ENCODE measurements around the gene ARHGAP20. TPM values are rescaled to one million over a fixed set of nuclear protein-coding genes. Genes with fewer than 3 reads are reported as not detected.

Gene ARHGAP20, protein sequence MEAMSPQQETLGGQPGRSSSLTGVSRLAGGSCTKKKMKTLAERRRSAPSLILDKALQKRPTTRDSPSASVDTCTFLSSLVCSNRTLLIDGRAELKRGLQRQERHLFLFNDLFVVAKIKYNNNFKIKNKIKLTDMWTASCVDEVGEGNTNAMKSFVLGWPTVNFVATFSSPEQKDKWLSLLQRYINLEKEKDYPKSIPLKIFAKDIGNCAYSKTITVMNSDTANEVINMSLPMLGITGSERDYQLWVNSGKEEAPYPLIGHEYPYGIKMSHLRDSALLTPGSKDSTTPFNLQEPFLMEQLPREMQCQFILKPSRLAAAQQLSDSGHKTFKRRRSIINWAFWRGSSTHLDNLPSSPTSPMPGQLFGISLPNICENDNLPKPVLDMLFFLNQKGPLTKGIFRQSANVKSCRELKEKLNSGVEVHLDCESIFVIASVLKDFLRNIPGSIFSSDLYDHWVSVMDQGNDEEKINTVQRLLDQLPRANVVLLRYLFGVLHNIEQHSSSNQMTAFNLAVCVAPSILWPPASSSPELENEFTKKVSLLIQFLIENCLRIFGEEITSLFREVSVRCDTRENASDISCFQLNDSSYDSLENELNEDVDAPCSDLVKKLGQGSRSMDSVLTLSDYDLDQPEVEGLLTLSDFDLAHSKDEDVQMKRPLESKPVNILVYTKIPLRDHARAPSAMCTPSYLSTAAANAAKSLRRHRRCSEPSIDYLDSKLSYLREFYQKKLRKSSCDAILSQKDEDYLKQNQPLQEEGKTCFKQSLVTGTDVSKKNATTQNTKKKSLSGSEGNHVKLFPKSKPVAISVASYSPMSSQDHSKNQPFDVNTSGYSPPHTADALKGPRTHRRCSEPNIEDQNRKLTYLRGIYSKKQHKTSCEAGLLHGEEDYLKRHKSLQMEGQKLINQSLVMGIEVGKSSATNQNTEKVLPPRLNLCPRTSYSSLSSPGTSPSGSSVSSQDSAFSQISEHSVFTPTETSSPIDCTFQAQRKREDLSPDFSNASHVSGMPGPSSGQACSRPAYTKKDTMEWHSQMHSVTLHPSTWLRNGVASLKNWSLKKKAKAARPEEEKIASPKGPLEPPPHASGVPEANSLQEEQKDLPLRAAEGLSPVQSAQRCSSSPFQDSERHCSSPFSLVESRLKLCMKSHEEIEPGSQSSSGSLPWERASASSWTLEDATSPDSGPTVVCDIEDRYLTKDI
- under 1 TPM in 1 of 2 donors, not detected in 1; 0.05 TPM for total RNA-seq

DNA sequence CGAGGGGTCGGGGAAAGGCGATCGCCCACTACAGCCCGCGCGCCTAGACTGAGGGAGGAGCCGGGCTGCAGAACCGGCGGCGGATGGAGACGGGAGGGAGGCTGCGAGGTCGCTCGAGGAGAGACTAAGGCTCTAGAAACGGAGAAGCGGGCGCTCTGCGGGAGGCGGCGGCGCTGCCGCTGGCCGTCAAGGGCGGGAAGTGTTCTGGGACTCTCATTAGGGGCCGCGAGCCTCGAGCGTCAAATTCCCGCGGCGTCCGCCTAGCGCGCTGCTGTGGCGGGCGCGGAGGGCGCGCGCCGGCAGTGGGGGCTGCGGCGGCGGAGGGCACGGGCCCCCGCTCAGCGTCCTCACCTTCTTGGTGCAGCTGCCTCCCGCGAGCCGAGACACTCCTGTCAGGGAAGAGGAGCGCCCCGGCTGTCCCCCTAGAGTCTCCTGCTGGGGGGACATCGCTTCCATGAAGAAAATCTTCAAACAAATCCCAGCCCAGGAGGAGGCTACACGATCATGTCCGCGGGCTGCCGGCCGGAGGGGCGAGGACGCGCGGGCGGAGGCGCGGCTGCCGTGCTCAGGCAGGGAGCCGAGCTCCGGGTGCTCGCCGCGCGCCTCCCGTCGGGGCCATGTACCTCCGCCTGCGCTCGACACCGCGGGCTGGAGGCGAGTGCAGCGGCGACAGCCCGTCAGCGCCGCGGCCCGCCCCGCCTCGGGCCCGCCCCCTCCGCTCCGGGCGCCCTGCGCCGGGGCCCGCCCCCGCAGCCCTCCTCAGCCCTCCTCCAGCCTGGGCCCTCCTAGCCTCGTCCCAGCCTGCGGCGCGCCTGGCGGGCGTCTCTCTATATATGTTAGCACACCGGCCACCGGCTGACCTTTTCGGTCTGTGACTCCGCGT lies at the start of gene ARHGAP20:
ARHGAP20 (minus strand) TSS at position 662 of the 883 bp plus-strand sequence; CDS start at position 456, 206 bp downstream.
- H3K36me3 Mint-ChIP-seq, result peaks cover 12% of the 10 kb centered on the region
- peaks cover 11 to 14% of the 10 kb centered on the region in 2 donors for H3K4me1 Mint-ChIP-seq (ENCODE audit: low read depth in 2 of 2)
- DNase-seq (ENCODE audit: low spot score), result no peak
- H3K27me3 Mint-ChIP-seq, result peaks cover 41 to 67% of the 10 kb centered on the region in 2 donors
- peak within 1 kb of the TSS; percentile 54 for H3K4me3 Mint-ChIP-seq
- ATAC-seq, result peak; percentile 90 to 91
- H3K9me3 Mint-ChIP-seq, result no peaks in the 10 kb centered on the region
- no peak within 1 kb of the TSS for H3K27ac Mint-ChIP-seq

- Mint-ChIP-seq H3K9me3 (no peaks in the 10 kb centered on the region), H3K4me1 (ENCODE audit: low read depth in 2 of 2) (no peaks in the 10 kb centered on the region), H3K4me3 (no peak overlapping the region), H3K27me3 (peaks cover 0 to 7% of the 10 kb centered on the region in 2 donors), H3K27ac (no peak overlapping the region), H3K36me3 (no peaks in the 10 kb centered on the region)
- ATAC-seq (no peak), DNase-seq (ENCODE audit: low spot score) (no peak)
These were observed 49.8 kb upstream of the ARHGAP20 start for GRCh38 chr11:110761991-110762390.

GRCh38 chr11:110761131-110761530 lies 48.9 kb upstream of the ARHGAP20 start:
- Mint-ChIP-seq H3K27ac (no peak overlapping the region), H3K9me3 (no peaks in the 10 kb centered on the region), H3K36me3 (no peaks in the 10 kb centered on the region), H3K4me1 (ENCODE audit: low read depth in 2 of 2) (no peaks in the 10 kb centered on the region), H3K4me3 (no peak overlapping the region), H3K27me3 (peaks cover 0 to 7% of the 10 kb centered on the region in 2 donors)
- DNase-seq (ENCODE audit: low spot score) (no peak), ATAC-seq (no peak)

DNA sequence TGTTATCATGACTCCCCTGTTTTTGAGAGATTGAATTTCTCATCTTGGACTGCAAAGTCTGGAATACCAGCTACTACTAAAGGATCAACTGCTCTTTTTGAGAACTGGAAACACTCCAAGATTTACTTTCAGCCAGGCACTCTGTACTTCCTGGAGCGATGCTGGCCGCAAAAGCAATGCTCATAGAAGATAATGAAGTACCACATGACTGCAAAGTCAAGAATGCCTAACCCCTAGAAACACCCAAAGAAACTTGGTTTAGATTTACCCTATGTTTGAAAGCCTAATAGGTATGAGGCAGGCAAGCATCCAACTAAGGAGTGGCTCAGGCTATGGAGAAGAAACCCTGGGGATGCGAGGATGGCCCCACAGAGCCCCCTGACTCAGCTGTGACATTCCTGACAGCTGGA lies 47.7 kb upstream of the ARHGAP20 start:
- ATAC-seq, result no peak
- no peaks in the 10 kb centered on the region for H3K36me3 Mint-ChIP-seq
- peaks cover 0 to 7% of the 10 kb centered on the region in 2 donors for H3K27me3 Mint-ChIP-seq
- no peak overlapping the region for H3K4me3 Mint-ChIP-seq
- no peaks in the 10 kb centered on the region for H3K4me1 Mint-ChIP-seq (ENCODE audit: low read depth in 2 of 2)
- H3K9me3 Mint-ChIP-seq, result no peaks in the 10 kb centered on the region
- no peak overlapping the region for H3K27ac Mint-ChIP-seq
- DNase-seq (ENCODE audit: low spot score), result no peak

GRCh38 chr11:110757962-110758755 lies 45.9 kb upstream of the ARHGAP20 start:
- Mint-ChIP-seq H3K27ac (no peak overlapping the region), H3K9me3 (peaks cover 4% of the 10 kb centered on the region), H3K36me3 (peaks cover 3% of the 10 kb centered on the region), H3K4me1 (ENCODE audit: low read depth in 2 of 2) (no peaks in the 10 kb centered on the region), H3K27me3 (peaks cover 0 to 7% of the 10 kb centered on the region in 2 donors), H3K4me3 (no peak overlapping the region)
- DNase-seq (ENCODE audit: low spot score) (no peak), ATAC-seq (no peak)

GRCh38 chr11:110757066-110757465 lies 44.8 kb upstream of the ARHGAP20 start:
- H3K27me3 Mint-ChIP-seq, result peaks cover 0 to 7% of the 10 kb centered on the region in 2 donors
- peaks cover 11% of the 10 kb centered on the region for H3K36me3 Mint-ChIP-seq
- DNase-seq (ENCODE audit: low spot score) (no peak), ATAC-seq (no peak)
- no peaks in the 10 kb centered on the region for H3K4me1 Mint-ChIP-seq (ENCODE audit: low read depth in 2 of 2)
- no peak overlapping the region for H3K4me3 Mint-ChIP-seq
- no peak overlapping the region for H3K27ac Mint-ChIP-seq
- peaks cover 11% of the 10 kb centered on the region for H3K9me3 Mint-ChIP-seq

GRCh38 chr11:110755941-110756340 lies 43.7 kb upstream of the ARHGAP20 start:
- peaks cover 15% of the 10 kb centered on the region for H3K36me3 Mint-ChIP-seq
- H3K4me3 Mint-ChIP-seq, result no peak overlapping the region
- H3K9me3 Mint-ChIP-seq, result peaks cover 17% of the 10 kb centered on the region
- ATAC-seq, result no peak
- DNase-seq (ENCODE audit: low spot score), result no peak
- no peaks in the 10 kb centered on the region for H3K4me1 Mint-ChIP-seq (ENCODE audit: low read depth in 2 of 2)
- peaks cover 0 to 7% of the 10 kb centered on the region in 2 donors for H3K27me3 Mint-ChIP-seq
- no peak overlapping the region for H3K27ac Mint-ChIP-seq

DNA sequence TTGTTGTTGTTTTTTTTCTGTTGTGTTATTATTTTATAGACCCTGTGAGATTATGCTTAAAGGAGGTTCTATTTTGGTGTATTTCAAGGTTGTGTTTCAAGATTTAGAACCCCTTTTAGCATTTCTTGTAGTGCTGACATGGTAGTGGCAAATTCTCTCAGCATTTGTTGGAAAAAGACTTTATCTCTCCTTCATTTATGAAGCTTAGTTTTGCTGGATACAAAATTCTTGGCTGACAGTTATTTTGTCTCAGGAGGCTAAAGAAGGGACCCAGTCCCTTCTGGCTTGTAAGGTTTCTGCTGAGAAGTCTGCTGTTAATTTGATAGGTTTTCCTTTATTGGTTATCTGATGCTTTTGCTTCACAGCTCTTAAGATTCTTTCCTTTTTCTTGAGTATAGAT lies 40.7 kb upstream of the ARHGAP20 start:
- H3K27ac Mint-ChIP-seq, result no peak overlapping the region
- H3K4me1 Mint-ChIP-seq (ENCODE audit: low read depth in 2 of 2), result no peaks in the 10 kb centered on the region
- DNase-seq (ENCODE audit: low spot score) (no peak), ATAC-seq (no peak)
- H3K27me3 Mint-ChIP-seq, result peaks cover 0 to 5% of the 10 kb centered on the region in 2 donors
- peaks cover 15% of the 10 kb centered on the region for H3K36me3 Mint-ChIP-seq
- no peak overlapping the region for H3K4me3 Mint-ChIP-seq
- peaks cover 21% of the 10 kb centered on the region for H3K9me3 Mint-ChIP-seq

GRCh38 chr11:110750100-110750499 lies 37.9 kb upstream of the ARHGAP20 start:
- Mint-ChIP-seq H3K4me1 (ENCODE audit: low read depth in 2 of 2) (no peaks in the 10 kb centered on the region), H3K27ac (no peak overlapping the region), H3K27me3 (no peaks in the 10 kb centered on the region), H3K9me3 (peaks cover 21% of the 10 kb centered on the region), H3K36me3 (peaks cover 15% of the 10 kb centered on the region), H3K4me3 (no peak overlapping the region)
- DNase-seq (ENCODE audit: low spot score) (no peak), ATAC-seq (no peak)

GRCh38 chr11:110747531-110747930 lies 35.3 kb upstream of the ARHGAP20 start:
- no peaks in the 10 kb centered on the region for H3K4me1 Mint-ChIP-seq (ENCODE audit: low read depth in 2 of 2)
- H3K9me3 Mint-ChIP-seq, result peaks cover 14% of the 10 kb centered on the region
- H3K4me3 Mint-ChIP-seq, result no peak overlapping the region
- peaks cover 5% of the 10 kb centered on the region for H3K36me3 Mint-ChIP-seq
- ATAC-seq (no peak), DNase-seq (ENCODE audit: low spot score) (no peak)
- no peaks in the 10 kb centered on the region for H3K27me3 Mint-ChIP-seq
- no peak overlapping the region for H3K27ac Mint-ChIP-seq

DNA sequence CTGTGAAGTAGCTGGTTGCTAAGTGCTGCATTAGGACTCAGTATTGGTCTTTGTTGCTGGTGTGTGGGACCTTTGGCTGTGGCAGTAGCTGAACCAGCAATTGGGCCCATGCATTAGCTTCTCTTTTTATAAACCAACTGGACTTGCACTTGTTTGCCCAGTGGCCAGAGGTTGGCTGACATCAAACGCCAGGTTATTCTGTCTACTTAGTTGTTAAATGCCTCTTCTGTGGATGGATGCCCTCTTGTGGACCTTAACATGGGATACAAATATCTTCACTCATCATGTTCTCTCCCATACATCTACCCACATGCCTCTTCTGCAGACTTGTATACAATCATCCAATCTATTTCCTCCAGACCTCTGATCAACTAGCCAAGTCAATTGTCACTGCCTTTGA lies 26.4 kb upstream of the ARHGAP20 start:
- H3K9me3 Mint-ChIP-seq, result peaks cover 5% of the 10 kb centered on the region
- ATAC-seq, result no peak

DNA sequence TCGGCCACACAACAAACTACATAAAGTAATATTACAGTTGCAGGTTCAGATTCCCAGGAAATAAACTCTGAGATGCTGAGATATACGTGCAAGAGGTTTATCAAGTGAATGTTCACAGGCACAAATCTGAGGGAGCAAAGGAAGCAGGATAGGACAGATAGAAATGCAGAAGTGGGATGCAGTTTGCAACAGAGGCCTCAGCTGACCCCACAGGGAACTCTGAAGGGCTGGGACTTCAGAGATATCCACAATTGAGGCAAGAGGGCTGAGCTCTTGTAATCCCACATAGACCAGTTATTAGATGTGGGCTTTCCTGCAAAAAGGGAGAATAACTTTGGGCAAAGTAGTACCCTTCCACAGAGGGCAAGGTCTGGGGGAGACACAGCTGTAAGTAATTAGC lies 25.4 kb upstream of the ARHGAP20 start:
- DNase-seq (ENCODE audit: low spot score) (no peak), ATAC-seq (no peak)
- Mint-ChIP-seq H3K36me3 (no peaks in the 10 kb centered on the region), H3K4me1 (ENCODE audit: low read depth in 2 of 2) (no peaks in the 10 kb centered on the region), H3K27ac (no peak overlapping the region), H3K27me3 (peaks cover 4 to 20% of the 10 kb centered on the region in 2 donors), H3K9me3 (peaks cover 5% of the 10 kb centered on the region), H3K4me3 (no peak overlapping the region)

More for the DNA sequence above, 26.4 kb upstream of the ARHGAP20 start:
- no peaks in the 10 kb centered on the region for H3K36me3 Mint-ChIP-seq
- H3K27me3 Mint-ChIP-seq, result peaks cover 4 to 16% of the 10 kb centered on the region in 2 donors
- DNase-seq (ENCODE audit: low spot score), result no peak
- no peaks in the 10 kb centered on the region for H3K4me1 Mint-ChIP-seq (ENCODE audit: low read depth in 2 of 2)
- no peak overlapping the region for H3K4me3 Mint-ChIP-seq
- H3K27ac Mint-ChIP-seq, result no peak overlapping the region

Measured in natural killer cell treated with Interleukin-12 subunit alpha and Interleukin-12 subunit beta and Interleukin-15 and Interleukin-18, amount 100 ng/mL, for 72 hours (primary cell).